HepG2 (cell line): ENCODE measurements around the gene TPM2.

ENCODE experiments used
- FOXJ3 ChIP-seq: sonication (generic); formaldehyde crosslinking; IDR thresholded peaks from 2 replicates; pipeline ENCODE4 v1.4.0; 2020; ENCODE audit warnings: missing genetic modification reagents, mild to moderate bottlenecking, borderline replicate concordance
- THRA ChIP-seq: sonication (generic); formaldehyde crosslinking; IDR thresholded peaks from 2 replicates; pipeline ENCODE4 v1.4.0; 2020; ENCODE audit warnings: missing genetic modification reagents, borderline replicate concordance
- U2AF2 ChIP-seq: fragments of 200-400 bp; formaldehyde crosslinking; IDR thresholded peaks from 2 replicates; pipeline ENCODE4 v1.6.1; 2017; ENCODE audit warnings: low read depth, mild to moderate bottlenecking, low read length
- ZNF3 ChIP-seq: IDR thresholded peaks from 2 replicates; pipeline ENCODE4 v1.7.0; 2017; ENCODE audit warnings: inconsistent platforms
- ZZZ3 ChIP-seq: sonication (generic); formaldehyde crosslinking; IDR thresholded peaks from 2 replicates; pipeline ENCODE4 v1.4.0; 2020; ENCODE audit warnings: missing genetic modification reagents, mild to moderate bottlenecking, borderline replicate concordance

DNA sequence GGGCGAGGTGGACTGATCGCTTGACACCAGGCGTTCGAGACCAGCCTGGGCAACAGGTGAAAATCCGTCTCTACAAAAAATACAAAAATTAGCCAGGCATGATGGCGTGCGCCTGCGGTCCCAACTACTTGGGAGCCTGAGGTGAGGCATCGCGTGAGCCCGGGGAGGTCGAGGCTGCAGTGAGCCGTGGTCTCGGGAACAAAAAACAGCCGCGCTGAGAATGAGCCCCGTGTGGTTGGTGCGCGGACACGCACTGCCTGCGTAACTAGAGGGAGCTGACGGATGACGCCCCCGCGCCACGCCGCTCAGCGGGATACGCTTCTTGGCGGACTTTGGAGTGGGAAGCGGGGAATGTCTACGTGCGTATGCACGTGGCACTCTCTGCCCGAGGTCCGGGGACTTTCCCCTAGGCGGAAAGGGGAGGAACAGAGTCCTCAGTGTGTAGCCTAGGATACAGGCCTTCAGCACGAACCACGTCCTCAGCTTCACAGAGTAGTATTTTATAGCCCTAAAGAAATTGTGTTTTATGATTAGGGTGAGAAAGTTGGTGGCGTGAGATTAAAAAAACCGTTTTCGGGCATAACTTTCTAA lies 32.1 kb downstream of the TPM2 start, which contains the start of gene RMRP:
- TF ChIP-seq THRA (CRISPR knock-in tag) (peak; percentile 71; the same call in 1 of the 2 replicates), ZZZ3 (CRISPR knock-in tag) (peak; percentile 90; the same call in 1 of the 2 replicates), ZNF3 (CRISPR knock-in tag) (0 out of 2 replicates have a peak, but pooled peaks have one; percentile 38), U2AF2 (no peak), FOXJ3 (CRISPR knock-in tag) (peak; percentile 80; the same call in 1 of the 2 replicates)
